Measurements from ENCODE around the gene RNF26. TPM values are rescaled to one million over a fixed set of nuclear protein-coding genes. Genes with fewer than 3 reads are reported as not detected.
A peak's percentile ranks its signal among the peaks of the same experiment; 100 is the strongest.

Gene RNF26
- total RNA-seq, 1 donor from 2014 or later, result 14.0 TPM

- intact Hi-C loops (cut with micrococcal nuclease), result no loop called here
- DNase-seq, result no peak
- no peak for TF ChIP-seq CTCF (IDR thresholded peaks at IDR 0.05; ENCODE audit: borderline replicate concordance)
- Histone ChIP-seq H3K27me3 (ENCODE audit: low read depth) (no peaks in the 10 kb centered on the region), H3K4me3 (no peak overlapping the region), H3K27ac (replicated peaks) (no peak overlapping the region), H3K36me3 (no peaks in the 10 kb centered on the region), H3K4me1 (peaks cover 14% of the 10 kb centered on the region), H3K9me3 (replicated peaks) (no peaks in the 10 kb centered on the region)
Measured at GRCh38 chr11:119330237-119330636, 4.1 kb upstream of the RNF26 start.

- intact Hi-C loops (cut with micrococcal nuclease), result no loop called here
- Histone ChIP-seq H3K4me3 (no peak overlapping the region), H3K4me1 (peaks cover 34% of the 10 kb centered on the region), H3K27ac (replicated peaks) (no peak overlapping the region), H3K27me3 (ENCODE audit: low read depth) (no peaks in the 10 kb centered on the region), H3K36me3 (peaks cover 5% of the 10 kb centered on the region), H3K9me3 (replicated peaks) (no peaks in the 10 kb centered on the region)
- no peak for DNase-seq
- TF ChIP-seq CTCF (IDR thresholded peaks at IDR 0.05; ENCODE audit: borderline replicate concordance), result no peak
Measured at GRCh38 chr11:119332111-119332765, 2.1 kb upstream of the RNF26 start.

GRCh38 chr11:119335091-119335654 lies 846 bp downstream of the RNF26 start:
- intact Hi-C loops (cut with micrococcal nuclease), result no loop called here
- Histone ChIP-seq H3K4me1 (peaks cover 63% of the 10 kb centered on the region), H3K27me3 (ENCODE audit: low read depth) (no peaks in the 10 kb centered on the region), H3K27ac (replicated peaks) (peak overlapping the region; percentile 90), H3K4me3 (peak overlapping the region; percentile 97), H3K36me3 (peaks cover 5% of the 10 kb centered on the region), H3K9me3 (replicated peaks) (no peaks in the 10 kb centered on the region)
- no peak for TF ChIP-seq CTCF (IDR thresholded peaks at IDR 0.05; ENCODE audit: borderline replicate concordance)
- no peak for DNase-seq

GRCh38 chr11:119335655-119336543 lies 1.6 kb downstream of the RNF26 start:
- no peaks in the 10 kb centered on the region for H3K9me3 ChIP-seq (replicated peaks)
- no peak for DNase-seq
- peaks cover 71% of the 10 kb centered on the region for H3K4me1 ChIP-seq
- no peak for TF ChIP-seq CTCF (IDR thresholded peaks at IDR 0.05; ENCODE audit: borderline replicate concordance)
- intact Hi-C loops (cut with micrococcal nuclease), result no loop called here
- no peaks in the 10 kb centered on the region for H3K27me3 ChIP-seq (ENCODE audit: low read depth)
- H3K36me3 ChIP-seq, result peaks cover 5% of the 10 kb centered on the region
- peak overlapping the region; percentile 97 for H3K4me3 ChIP-seq
- H3K27ac ChIP-seq (replicated peaks), result peak overlapping the region; percentile 90

GRCh38 chr11:119336744-119337469 lies 2.6 kb downstream of the RNF26 start:
- no peak for TF ChIP-seq CTCF (IDR thresholded peaks at IDR 0.05; ENCODE audit: borderline replicate concordance)
- intact Hi-C loops (cut with micrococcal nuclease), result no loop called here
- H3K9me3 ChIP-seq (replicated peaks), result no peaks in the 10 kb centered on the region
- no peaks in the 10 kb centered on the region for H3K27me3 ChIP-seq (ENCODE audit: low read depth)
- H3K27ac ChIP-seq (replicated peaks), result peak overlapping the region; percentile 39
- peaks cover 5% of the 10 kb centered on the region for H3K36me3 ChIP-seq
- peaks cover 81% of the 10 kb centered on the region for H3K4me1 ChIP-seq
- no peak for DNase-seq
- no peak overlapping the region for H3K4me3 ChIP-seq
